ENCODE results near the gene PZP.

The PZP gene

DNA sequence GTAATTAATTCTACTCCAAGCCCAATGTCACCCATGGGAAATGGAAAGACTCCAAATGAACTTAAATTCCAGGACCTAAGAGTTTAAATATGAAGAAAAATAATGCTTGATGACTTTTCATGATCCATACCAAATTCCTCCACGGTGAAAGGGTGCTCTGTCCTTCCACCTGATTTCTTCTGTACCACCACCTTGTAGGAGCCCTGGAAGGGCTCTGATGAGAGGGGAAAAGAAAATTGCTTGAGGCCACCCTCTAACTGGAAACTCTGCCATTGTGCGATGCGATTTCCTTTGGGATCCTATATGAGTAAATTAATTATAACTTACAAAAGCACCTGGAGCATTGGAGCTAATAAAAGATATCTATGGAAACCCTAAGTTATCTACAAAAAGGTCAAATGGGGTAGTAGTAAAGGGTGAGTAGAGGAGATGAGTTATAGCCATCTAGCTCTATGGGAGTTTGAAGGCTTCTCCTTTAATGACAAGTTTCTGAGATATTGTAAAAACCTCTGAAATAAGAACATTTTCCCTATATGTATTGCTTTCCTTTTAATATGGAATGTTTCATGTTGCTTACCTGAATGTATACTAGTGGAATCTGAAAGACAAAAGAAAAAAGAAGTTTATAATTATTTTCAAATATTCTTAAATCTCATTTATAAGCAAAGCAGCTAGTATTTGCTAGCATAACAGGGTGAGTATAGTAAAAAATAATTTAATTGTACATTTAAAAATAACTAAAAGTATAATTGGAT is 98.3 kb downstream of the PZP start:
- H3K9me3 ChIP-seq (replicated peaks in 1 of 2; ENCODE audit: control insufficient read depth in 2 of 2, insufficient read depth in 1 of 2, low read depth in 1 of 2, low read length in 2 of 2): peaks cover 0 to 3% of the 10 kb centered on the region in 2 donors
- no peak for DNase-seq (ENCODE audit: low spot score)
- no peak overlapping the region for H2AK5ac ChIP-seq (ENCODE audit: low read depth, low read length)
- no peak overlapping the region for H2BK12ac ChIP-seq (ENCODE audit: low read length)
- no peak overlapping the region for H3K18ac ChIP-seq (ENCODE audit: low read length)
- H3K4me3 ChIP-seq (ENCODE audit: low read length in 2 of 2): no peak overlapping the region
- no peaks in the 10 kb centered on the region for H3K27me3 ChIP-seq (ENCODE audit: control insufficient read depth in 3 of 3, insufficient read depth in 3 of 3, low read depth in 1 of 3, low read length in 3 of 3)
- H3K36me3 ChIP-seq (replicated peaks in 1 of 2; ENCODE audit: control insufficient read depth in 2 of 2, insufficient read depth in 2 of 2, low read length in 2 of 2): peaks cover 0 to 92% of the 10 kb centered on the region in 2 donors
- no peak overlapping the region for H4K91ac ChIP-seq (ENCODE audit: low read depth, low read length, poor library complexity)
- H3K4me1 ChIP-seq (ENCODE audit: control insufficient read depth in 2 of 2, insufficient read depth in 1 of 2, low read depth in 1 of 2, low read length in 2 of 2): peaks cover 0 to 17% of the 10 kb centered on the region in 2 donors
- H3K9ac ChIP-seq (ENCODE audit: low read depth, low read length, poor library complexity): no peak overlapping the region
- H3K23ac ChIP-seq (ENCODE audit: low read depth, low read length, poor library complexity): no peak overlapping the region
- WGBS, 2 donors (ENCODE audit: extremely low coverage in 2 of 2, insufficient read length in 2 of 2, insufficient replicate concordance in 1 of 2): no CpG with 5 or more reads among the region's 3 CpGs
- H2BK120ac ChIP-seq (ENCODE audit: low read depth, low read length): no peak overlapping the region
- no peak overlapping the region for H3K4me2 ChIP-seq (ENCODE audit: insufficient read depth, low read length, poor library complexity, severe bottlenecking)
- H3K27ac ChIP-seq (replicated peaks; ENCODE audit: low read length): no peak overlapping the region
- H4K8ac ChIP-seq (ENCODE audit: low read depth, low read length): no peak overlapping the region
- H3K79me1 ChIP-seq (ENCODE audit: low read depth, low read length): no peaks in the 10 kb centered on the region
- H2AFZ ChIP-seq (ENCODE audit: low read length): no peak overlapping the region
- H3K14ac ChIP-seq (ENCODE audit: low read length): no peak overlapping the region
- H2BK15ac ChIP-seq (ENCODE audit: low read length): no peak overlapping the region
- no peak overlapping the region for H3K4ac ChIP-seq (ENCODE audit: low read length)
- H2BK5ac ChIP-seq (ENCODE audit: low read length): no peak overlapping the region

DNA sequence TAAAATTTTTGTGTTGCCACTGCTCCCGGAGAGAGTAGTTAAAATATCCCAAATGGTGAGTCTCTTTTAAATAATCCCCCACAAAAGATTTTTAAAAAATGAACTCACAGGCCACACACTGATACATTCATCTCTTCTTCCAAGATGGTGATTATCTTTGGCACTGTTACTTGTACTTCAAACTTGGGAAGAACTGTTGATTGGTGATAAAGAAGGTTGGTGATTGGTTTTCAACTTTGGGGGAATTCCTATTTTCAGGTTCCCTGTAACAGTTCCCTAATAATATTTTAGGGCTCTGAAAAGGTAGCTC is 99.0 kb downstream of the PZP start:
- Histone ChIP-seq H3K27ac (replicated peaks; ENCODE audit: low read length) (no peak overlapping the region), H3K36me3 (replicated peaks in 1 of 2; ENCODE audit: control insufficient read depth in 2 of 2, insufficient read depth in 2 of 2, low read length in 2 of 2) (peaks cover 0 to 99% of the 10 kb centered on the region in 2 donors)
- no CpG with 5 or more reads among the region's 1 CpG for WGBS, 2 donors (ENCODE audit: extremely low coverage in 2 of 2, insufficient read length in 2 of 2, insufficient replicate concordance in 1 of 2)

DNA sequence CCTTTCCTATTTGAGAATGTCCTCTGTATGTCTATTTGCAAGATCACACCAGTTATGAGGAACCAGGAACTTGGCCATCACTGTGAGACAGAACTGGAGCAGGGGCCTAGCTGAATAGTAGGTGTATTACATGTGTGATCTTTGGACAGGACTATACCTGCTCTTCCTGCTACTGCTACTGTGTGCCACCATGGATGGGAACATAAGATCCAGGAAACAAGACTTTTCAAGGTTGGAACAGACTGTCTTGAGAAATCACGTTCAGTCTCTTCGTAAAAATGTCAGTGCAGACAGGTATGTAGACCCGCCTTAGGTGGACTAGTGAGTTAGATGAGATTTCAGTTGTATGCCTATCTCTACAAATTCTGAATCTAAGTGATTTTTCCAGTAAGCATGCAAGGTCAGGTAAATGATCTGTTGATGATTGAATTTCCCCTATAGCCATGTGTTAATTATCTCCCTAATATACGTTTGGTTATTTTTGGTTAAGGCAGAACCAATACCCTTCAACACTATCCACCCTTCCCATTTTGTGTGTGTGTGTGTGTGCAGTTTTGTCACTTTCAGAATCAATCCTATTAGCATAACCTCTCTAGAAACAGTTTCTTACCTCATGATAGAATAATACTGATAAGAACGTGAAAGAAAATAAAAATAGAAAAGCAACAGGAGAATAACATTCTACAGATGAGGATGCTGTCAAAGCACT is 99.5 kb downstream of the PZP start:
- Histone ChIP-seq H2AFZ (ENCODE audit: low read length) (no peak overlapping the region), H2BK5ac (ENCODE audit: low read length) (no peak overlapping the region), H2BK15ac (ENCODE audit: low read length) (no peak overlapping the region), H2BK12ac (ENCODE audit: low read length) (no peak overlapping the region), H2AK5ac (ENCODE audit: low read depth, low read length) (no peak overlapping the region), H3K23ac (ENCODE audit: low read depth, low read length, poor library complexity) (no peak overlapping the region), H2BK120ac (ENCODE audit: low read depth, low read length) (no peak overlapping the region), H3K36me3 (replicated peaks in 1 of 2; ENCODE audit: control insufficient read depth in 2 of 2, insufficient read depth in 2 of 2, low read length in 2 of 2) (peaks cover 0 to 99% of the 10 kb centered on the region in 2 donors), H3K4me1 (ENCODE audit: control insufficient read depth in 2 of 2, insufficient read depth in 1 of 2, low read depth in 1 of 2, low read length in 2 of 2) (peaks cover 0 to 17% of the 10 kb centered on the region in 2 donors), H3K79me1 (ENCODE audit: low read depth, low read length) (no peaks in the 10 kb centered on the region), H3K4me2 (ENCODE audit: insufficient read depth, low read length, poor library complexity, severe bottlenecking) (no peak overlapping the region), H3K9me3 (replicated peaks in 1 of 2; ENCODE audit: control insufficient read depth in 2 of 2, insufficient read depth in 1 of 2, low read depth in 1 of 2, low read length in 2 of 2) (peaks cover 0 to 3% of the 10 kb centered on the region in 2 donors), H3K4me3 (ENCODE audit: low read length in 2 of 2) (no peak overlapping the region), H4K8ac (ENCODE audit: low read depth, low read length) (no peak overlapping the region), H3K9ac (ENCODE audit: low read depth, low read length, poor library complexity) (no peak overlapping the region), H3K27me3 (ENCODE audit: control insufficient read depth in 3 of 3, insufficient read depth in 3 of 3, low read depth in 1 of 3, low read length in 3 of 3) (no peaks in the 10 kb centered on the region), H4K91ac (ENCODE audit: low read depth, low read length, poor library complexity) (no peak overlapping the region), H3K4ac (ENCODE audit: low read length) (no peak overlapping the region), H3K27ac (replicated peaks; ENCODE audit: low read length) (no peak overlapping the region), H3K14ac (ENCODE audit: low read length) (no peak overlapping the region), H3K18ac (ENCODE audit: low read length) (no peak overlapping the region)
- no peak for DNase-seq (ENCODE audit: low spot score)
- no CpG with 5 or more reads among the region's 5 CpGs for WGBS, 2 donors (ENCODE audit: extremely low coverage in 2 of 2, insufficient read length in 2 of 2, insufficient replicate concordance in 1 of 2)

More for the DNA sequence above, 99.0 kb downstream of the PZP start:
- Histone ChIP-seq H3K9me3 (replicated peaks in 1 of 2; ENCODE audit: control insufficient read depth in 2 of 2, insufficient read depth in 1 of 2, low read depth in 1 of 2, low read length in 2 of 2) (peaks cover 0 to 3% of the 10 kb centered on the region in 2 donors), H4K8ac (ENCODE audit: low read depth, low read length) (no peak overlapping the region), H2BK5ac (ENCODE audit: low read length) (no peak overlapping the region), H2BK12ac (ENCODE audit: low read length) (no peak overlapping the region), H4K91ac (ENCODE audit: low read depth, low read length, poor library complexity) (no peak overlapping the region), H3K23ac (ENCODE audit: low read depth, low read length, poor library complexity) (no peak overlapping the region), H3K18ac (ENCODE audit: low read length) (no peak overlapping the region), H3K4me1 (ENCODE audit: control insufficient read depth in 2 of 2, insufficient read depth in 1 of 2, low read depth in 1 of 2, low read length in 2 of 2) (peaks cover 0 to 17% of the 10 kb centered on the region in 2 donors), H2AFZ (ENCODE audit: low read length) (no peak overlapping the region), H2BK15ac (ENCODE audit: low read length) (no peak overlapping the region), H3K9ac (ENCODE audit: low read depth, low read length, poor library complexity) (no peak overlapping the region), H3K4me3 (ENCODE audit: low read length in 2 of 2) (no peak overlapping the region), H3K79me1 (ENCODE audit: low read depth, low read length) (no peaks in the 10 kb centered on the region), H3K4me2 (ENCODE audit: insufficient read depth, low read length, poor library complexity, severe bottlenecking) (no peak overlapping the region), H3K14ac (ENCODE audit: low read length) (no peak overlapping the region), H2BK120ac (ENCODE audit: low read depth, low read length) (no peak overlapping the region), H3K4ac (ENCODE audit: low read length) (no peak overlapping the region), H3K27me3 (ENCODE audit: control insufficient read depth in 3 of 3, insufficient read depth in 3 of 3, low read depth in 1 of 3, low read length in 3 of 3) (no peaks in the 10 kb centered on the region), H2AK5ac (ENCODE audit: low read depth, low read length) (no peak overlapping the region)
- DNase-seq (ENCODE audit: low spot score): no peak

DNA sequence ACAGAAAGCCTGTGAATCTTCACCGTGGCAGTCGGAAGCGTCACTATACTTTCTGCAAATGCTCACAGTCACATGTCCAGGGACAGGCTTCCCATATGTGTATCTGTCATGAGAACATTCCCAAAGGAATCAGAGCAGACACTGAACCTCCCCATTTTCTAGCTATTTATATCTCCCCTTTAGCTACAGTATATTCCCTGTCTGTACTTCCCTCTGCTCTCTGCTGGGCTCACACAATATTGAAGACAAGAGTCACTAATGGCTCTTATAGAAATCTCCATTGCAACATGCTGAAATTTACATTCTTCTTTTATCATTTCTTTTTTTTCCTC is 100.7 kb downstream of the PZP start:
- H3K79me1 ChIP-seq (ENCODE audit: low read depth, low read length): no peaks in the 10 kb centered on the region
- no peak overlapping the region for H3K23ac ChIP-seq (ENCODE audit: low read depth, low read length, poor library complexity)
- no peak overlapping the region for H3K4me3 ChIP-seq (ENCODE audit: low read length in 2 of 2)
- no peak for DNase-seq (ENCODE audit: low spot score)
- H3K4me1 ChIP-seq (ENCODE audit: control insufficient read depth in 2 of 2, insufficient read depth in 1 of 2, low read depth in 1 of 2, low read length in 2 of 2): peaks cover 0 to 11% of the 10 kb centered on the region in 2 donors
- no peaks in the 10 kb centered on the region for H3K27me3 ChIP-seq (ENCODE audit: control insufficient read depth in 3 of 3, insufficient read depth in 3 of 3, low read depth in 1 of 3, low read length in 3 of 3)
- H3K27ac ChIP-seq (replicated peaks; ENCODE audit: low read length): no peak overlapping the region
- H3K9me3 ChIP-seq (replicated peaks in 1 of 2; ENCODE audit: control insufficient read depth in 2 of 2, insufficient read depth in 1 of 2, low read depth in 1 of 2, low read length in 2 of 2): no peaks in the 10 kb centered on the region
- H2BK5ac ChIP-seq (ENCODE audit: low read length): no peak overlapping the region
- no CpG with 5 or more reads among the region's 3 CpGs for WGBS, 2 donors (ENCODE audit: extremely low coverage in 2 of 2, insufficient read length in 2 of 2, insufficient replicate concordance in 1 of 2)
- no peak overlapping the region for H3K18ac ChIP-seq (ENCODE audit: low read length)
- H2BK15ac ChIP-seq (ENCODE audit: low read length): no peak overlapping the region
- H3K36me3 ChIP-seq (replicated peaks in 1 of 2; ENCODE audit: control insufficient read depth in 2 of 2, insufficient read depth in 2 of 2, low read length in 2 of 2): peaks cover 0 to 99% of the 10 kb centered on the region in 2 donors
- no peak overlapping the region for H3K4ac ChIP-seq (ENCODE audit: low read length)
- H2AK5ac ChIP-seq (ENCODE audit: low read depth, low read length): no peak overlapping the region
- no peak overlapping the region for H3K4me2 ChIP-seq (ENCODE audit: insufficient read depth, low read length, poor library complexity, severe bottlenecking)
- H4K91ac ChIP-seq (ENCODE audit: low read depth, low read length, poor library complexity): no peak overlapping the region
- H3K9ac ChIP-seq (ENCODE audit: low read depth, low read length, poor library complexity): no peak overlapping the region
- no peak overlapping the region for H2BK120ac ChIP-seq (ENCODE audit: low read depth, low read length)
- no peak overlapping the region for H3K14ac ChIP-seq (ENCODE audit: low read length)
- H2AFZ ChIP-seq (ENCODE audit: low read length): no peak overlapping the region
- H4K8ac ChIP-seq (ENCODE audit: low read depth, low read length): no peak overlapping the region
- no peak overlapping the region for H2BK12ac ChIP-seq (ENCODE audit: low read length)

Data from neuronal stem cell (in vitro differentiated cells).